SK-N-MC (cell line): Measurements from ENCODE around the gene CYB561.

ENCODE experiments used
- DNase-seq: peaks from one replicate; pipeline ENCODE4 v3.0.0-alpha.2; 2011; ENCODE audit warnings: low read depth, low spot score
- H3K27ac ChIP-seq: fragments of 200-600 bp; sonication (generic); 2 replicates; pipeline ENCODE4 v1.5.1; 2016; ENCODE audit warnings: mixed run types
- H3K36me3 ChIP-seq: fragments of 200-600 bp; sonication (generic); 2 replicates; pipeline ENCODE4 v1.6.1; 2017; ENCODE audit warnings: antibody characterized with exemption, low read length, mixed read lengths; ENCODE audit not compliant: insufficient read depth
- H3K4me3 ChIP-seq: fragments of 200-600 bp; sonication (generic); 2 replicates; pipeline ENCODE4 v1.5.1; 2016
- H3K9ac ChIP-seq: fragments of 200-600 bp; sonication (generic); 2 replicates; pipeline ENCODE4 v1.8.0; 2017; ENCODE audit warnings: mixed run types, mixed read lengths; ENCODE audit not compliant: insufficient read length
- H3K9me3 ChIP-seq: fragments of 200-600 bp; sonication (generic); 2 replicates; pipeline ENCODE4 v1.6.1; 2017; ENCODE audit warnings: low read depth, mild to moderate bottlenecking, antibody characterized with exemption, low read length, moderate library complexity, mixed read lengths
- EZH2 ChIP-seq: fragments of 200-600 bp; sonication (generic); IDR thresholded peaks from one replicate; pipeline ENCODE4 v1.6.1; 2017; ENCODE audit warnings: antibody characterized with exemption
- FOXP2 ChIP-seq: optimal IDR thresholded peaks from 2 replicates; pipeline ENCODE3; 2011; ENCODE audit warnings: mild to moderate bottlenecking, moderate library complexity; ENCODE audit not compliant: insufficient read depth; ENCODE audit errors: extremely low read length, control extremely low read depth
- POLR2AphosphoS5 ChIP-seq: IDR thresholded peaks from 2 replicates; pipeline ENCODE4 v1.6.1; 2012; ENCODE audit warnings: mild to moderate bottlenecking, low read depth, low read length, borderline replicate concordance

Gene CYB561

DNA sequence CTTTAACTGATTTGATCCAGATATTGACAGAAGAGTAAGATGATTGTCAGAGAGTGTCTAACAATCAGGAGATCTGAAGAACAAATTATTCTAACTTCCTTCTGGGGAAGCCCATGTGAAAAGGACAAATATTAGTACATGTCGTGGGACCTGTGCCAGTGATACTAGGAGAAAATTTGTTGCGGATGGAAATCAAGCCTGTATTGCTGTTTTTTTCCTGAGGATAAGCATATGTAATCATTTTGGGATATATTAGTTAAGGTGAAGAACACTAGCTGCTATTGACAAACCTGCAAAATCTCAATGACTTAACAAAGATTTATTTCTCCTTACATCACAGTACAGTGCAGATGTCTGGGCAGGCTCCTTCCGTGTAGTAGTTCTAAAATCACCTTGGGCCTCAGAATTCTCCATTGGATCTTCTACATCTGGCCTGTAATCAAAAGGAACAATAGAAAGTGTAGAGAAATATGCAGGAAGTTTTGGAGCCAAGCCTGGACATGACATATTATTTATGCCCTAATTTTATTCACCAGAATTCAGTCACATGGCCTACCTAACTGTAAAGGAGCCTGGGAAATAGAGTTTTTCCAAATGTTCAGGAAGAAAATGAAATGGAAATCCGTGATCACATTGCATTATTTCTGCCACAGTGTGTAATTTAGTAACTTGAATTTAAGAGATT, 58.3 kb downstream of the CYB561 start:
- Histone ChIP-seq H3K4me3 (no peak overlapping the region), H3K9ac (no peak overlapping the region), H3K9me3 (no peaks in the 10 kb centered on the region), H3K36me3 (no peaks in the 10 kb centered on the region), H3K27ac (no peak overlapping the region)
- TF ChIP-seq FOXP2: no peak
- no peak for TF ChIP-seq POLR2AphosphoS5
- no peak for TF ChIP-seq EZH2
- DNase-seq: no peak

DNA sequence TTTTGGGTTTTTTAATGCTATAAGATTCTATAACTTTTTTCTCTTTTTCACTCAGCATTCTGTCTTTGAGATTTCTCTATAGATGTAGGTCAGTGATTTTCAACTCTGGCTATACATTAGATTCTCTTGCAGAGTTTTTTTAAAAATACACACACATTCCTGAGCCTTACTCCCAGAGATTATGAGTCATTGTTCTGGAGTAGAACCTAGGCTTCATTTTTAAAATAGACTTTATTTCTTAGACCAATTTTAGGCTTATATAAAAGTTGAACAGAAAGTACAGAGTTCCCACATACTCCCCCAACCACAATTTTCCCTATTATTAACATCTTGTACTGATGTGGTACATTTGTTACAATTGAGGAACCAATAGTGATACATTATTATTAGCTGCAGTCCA, 63.3 kb downstream of the CYB561 start:
- no peak for TF ChIP-seq POLR2AphosphoS5
- no peak for TF ChIP-seq FOXP2
- no peak overlapping the region for H3K9ac ChIP-seq
- H3K9me3 ChIP-seq: no peaks in the 10 kb centered on the region
- H3K27ac ChIP-seq: no peak overlapping the region
- no peak overlapping the region for H3K4me3 ChIP-seq
- H3K36me3 ChIP-seq: no peaks in the 10 kb centered on the region
- no peak for DNase-seq
